Mucosa of rectum (tissue), 2 donors: ENCODE results near the gene ACTR5.

Source experiments
- H3K27ac ChIP-seq, 2 donors: one replicate each; pipeline ENCODE4 v1.7.0; 2013; ENCODE audit warnings: inconsistent platforms in 2 of 2, low read depth in 2 of 2, low read length in 2 of 2
- H3K27me3 ChIP-seq, 2 donors: one replicate each; pipeline ENCODE4 v1.7.0; 2013; ENCODE audit warnings: low read length in 2 of 2; ENCODE audit not compliant: control insufficient read depth in 2 of 2, insufficient read depth in 2 of 2
- H3K36me3 ChIP-seq, 2 donors: one replicate each; pipeline ENCODE4 v1.7.0; 2013; ENCODE audit warnings: low read length in 2 of 2; ENCODE audit not compliant: control insufficient read depth in 2 of 2, insufficient read depth in 2 of 2
- H3K4me1 ChIP-seq, 2 donors: one replicate each; pipeline ENCODE4 v1.7.0; 2013; ENCODE audit warnings: low read length in 2 of 2, mild to moderate bottlenecking in 1 of 2; ENCODE audit not compliant: control insufficient read depth in 2 of 2, insufficient read depth in 2 of 2
- H3K4me3 ChIP-seq, 2 donors: one replicate each; pipeline ENCODE4 v1.7.0; 2013; ENCODE audit warnings: low read length in 2 of 2
- H3K9ac ChIP-seq, 2 donors: one replicate each; pipeline ENCODE4 v1.7.0; 2013; ENCODE audit warnings: low read length in 2 of 2, low read depth in 1 of 2, mild to moderate bottlenecking in 1 of 2
- H3K9me3 ChIP-seq, 2 donors: one replicate each; pipeline ENCODE4 v1.7.0; 2013; ENCODE audit warnings: low read length in 2 of 2; ENCODE audit not compliant: control insufficient read depth in 2 of 2
- donor health status: healthy.
- donor health status: Normal muscosa, but diverticular disease.

ACTR5 gene

GRCh38 chr20:38800882-38801281 is 52.6 kb downstream of the ACTR5 start:
- Histone ChIP-seq H3K27ac (no peak overlapping the region), H3K4me3 (no peak overlapping the region), H3K4me1 (peaks cover 0 to 5% of the 10 kb centered on the region in 2 donors), H3K36me3 (no peaks in the 10 kb centered on the region), H3K27me3 (peaks cover 0 to 5% of the 10 kb centered on the region in 2 donors), H3K9ac (no peak overlapping the region), H3K9me3 (no peaks in the 10 kb centered on the region)

GRCh38 chr20:38804221-38804620 is 56.0 kb downstream of the ACTR5 start:
- no peak overlapping the region for H3K9ac ChIP-seq
- no peaks in the 10 kb centered on the region for H3K9me3 ChIP-seq
- no peak overlapping the region for H3K4me3 ChIP-seq
- peak overlapping the region in 1 of 2 donors; percentile 85 for H3K27ac ChIP-seq
- H3K4me1 ChIP-seq, result peaks cover 2 to 12% of the 10 kb centered on the region in 2 donors
- H3K36me3 ChIP-seq, result no peaks in the 10 kb centered on the region
- H3K27me3 ChIP-seq, result peaks cover 11 to 21% of the 10 kb centered on the region in 2 donors

GRCh38 chr20:38804682-38805501 is 56.6 kb downstream of the ACTR5 start:
- Histone ChIP-seq H3K9me3 (no peaks in the 10 kb centered on the region), H3K9ac (peak overlapping the region in 1 of 2 donors; percentile 24), H3K4me3 (peak overlapping the region; percentile 55 to 71), H3K27ac (peak overlapping the region; percentile 68 to 85), H3K4me1 (peaks cover 4 to 15% of the 10 kb centered on the region in 2 donors), H3K27me3 (peaks cover 13 to 21% of the 10 kb centered on the region in 2 donors), H3K36me3 (no peaks in the 10 kb centered on the region)

GRCh38 chr20:38805502-38805957 is 57.3 kb downstream of the ACTR5 start, which contains the start of gene PPP1R16B:
Gene PPP1R16B (plus strand): TSS chr20:38805697. CDS start chr20:38835926, 30,229 bp downstream.
- Histone ChIP-seq H3K27ac (peak within 1 kb of the TSS; percentile 68 to 85), H3K27me3 (peaks cover 13 to 23% of the 10 kb centered on the region in 2 donors)

GRCh38 chr20:38805958-38806854 is 57.9 kb downstream of the ACTR5 start:
- no peaks in the 10 kb centered on the region for H3K9me3 ChIP-seq
- peaks cover 4 to 15% of the 10 kb centered on the region in 2 donors for H3K4me1 ChIP-seq
- peaks cover 13 to 23% of the 10 kb centered on the region in 2 donors for H3K27me3 ChIP-seq
- H3K27ac ChIP-seq, result peak overlapping the region; percentile 68 to 85
- peak overlapping the region; percentile 55 to 71 for H3K4me3 ChIP-seq
- H3K36me3 ChIP-seq, result no peaks in the 10 kb centered on the region
- H3K9ac ChIP-seq, result peak overlapping the region; percentile 47 to 63

More at GRCh38 chr20:38805502-38805957, 57.3 kb downstream of the ACTR5 start, which contains the start of gene PPP1R16B:
- H3K9ac ChIP-seq, result peak within 1 kb of the TSS; percentile 47 to 63
- no peaks in the 10 kb centered on the region for H3K36me3 ChIP-seq
- H3K4me3 ChIP-seq, result peak within 1 kb of the TSS; percentile 55 to 71
- no peaks in the 10 kb centered on the region for H3K9me3 ChIP-seq
- H3K4me1 ChIP-seq, result peaks cover 4 to 15% of the 10 kb centered on the region in 2 donors

- Histone ChIP-seq H3K27me3 (peaks cover 13 to 23% of the 10 kb centered on the region in 2 donors), H3K9me3 (no peaks in the 10 kb centered on the region), H3K4me3 (peak overlapping the region; percentile 55 to 71), H3K9ac (peak overlapping the region; percentile 47 to 63), H3K4me1 (peaks cover 4 to 15% of the 10 kb centered on the region in 2 donors), H3K27ac (peak overlapping the region in 1 of 2 donors; percentile 32), H3K36me3 (no peaks in the 10 kb centered on the region)
These were observed 58.8 kb downstream of the ACTR5 start for GRCh38 chr20:38806855-38807655.

GRCh38 chr20:38809942-38810341 is 61.7 kb downstream of the ACTR5 start:
- H3K36me3 ChIP-seq, result no peaks in the 10 kb centered on the region
- peaks cover 13 to 21% of the 10 kb centered on the region in 2 donors for H3K27me3 ChIP-seq
- H3K4me3 ChIP-seq, result no peak overlapping the region
- peaks cover 4 to 13% of the 10 kb centered on the region in 2 donors for H3K4me1 ChIP-seq
- H3K27ac ChIP-seq, result no peak overlapping the region
- no peak overlapping the region for H3K9ac ChIP-seq
- no peaks in the 10 kb centered on the region for H3K9me3 ChIP-seq

GRCh38 chr20:38810926-38811630 is 62.8 kb downstream of the ACTR5 start:
- H3K36me3 ChIP-seq, result no peaks in the 10 kb centered on the region
- H3K4me3 ChIP-seq, result no peak overlapping the region
- no peak overlapping the region for H3K9ac ChIP-seq
- H3K9me3 ChIP-seq, result no peaks in the 10 kb centered on the region
- no peak overlapping the region for H3K27ac ChIP-seq
- H3K27me3 ChIP-seq, result peaks cover 13 to 18% of the 10 kb centered on the region in 2 donors
- peaks cover 4 to 10% of the 10 kb centered on the region in 2 donors for H3K4me1 ChIP-seq

GRCh38 chr20:38811769-38812168 is 63.5 kb downstream of the ACTR5 start:
- Histone ChIP-seq H3K27ac (no peak overlapping the region), H3K27me3 (peaks cover 13 to 18% of the 10 kb centered on the region in 2 donors), H3K9ac (no peak overlapping the region), H3K9me3 (no peaks in the 10 kb centered on the region), H3K4me1 (peaks cover 4 to 10% of the 10 kb centered on the region in 2 donors), H3K4me3 (no peak overlapping the region), H3K36me3 (no peaks in the 10 kb centered on the region)
